Effector memory CD4-positive, alpha-beta T cell (primary cell): ENCODE measurements around the gene APOBEC3H.
"Not testable (repeated sequence)": the region's sequence is repeated elsewhere in the genome, so short reads cannot be mapped to it uniquely, and the experiment has no call there.

ENCODE experiments used
- DNase-seq, 3 donors: peaks; one replicate each; pipeline ENCODE4 v3.0.0-alpha.2; 2020
- H3K27ac ChIP-seq: 2 replicates; pipeline ENCODE4 v1.7.0; 2013; ENCODE audit warnings: mild to moderate bottlenecking, low read length, moderate library complexity; ENCODE audit not compliant: insufficient read depth, poor library complexity, severe bottlenecking
- H3K27me3 ChIP-seq: replicated peaks from 2 replicates; pipeline ENCODE4 v1.7.0; 2013; ENCODE audit warnings: mild to moderate bottlenecking, low read length; ENCODE audit not compliant: insufficient read depth, control insufficient read depth, poor library complexity, severe bottlenecking
- H3K36me3 ChIP-seq: 2 replicates; pipeline ENCODE4 v1.7.0; 2013; ENCODE audit warnings: mild to moderate bottlenecking, low read length, moderate library complexity; ENCODE audit not compliant: control insufficient read depth, insufficient read depth
- H3K4me1 ChIP-seq: 2 replicates; pipeline ENCODE4 v1.7.0; 2013; ENCODE audit warnings: low read length, mild to moderate bottlenecking; ENCODE audit not compliant: control insufficient read depth, insufficient read depth, poor library complexity, severe bottlenecking
- H3K4me3 ChIP-seq: 2 replicates; pipeline ENCODE4 v1.7.0; 2013; ENCODE audit warnings: low read length, low read depth, mild to moderate bottlenecking; ENCODE audit not compliant: insufficient read depth, poor library complexity, severe bottlenecking
- H3K9me3 ChIP-seq: 2 replicates; pipeline ENCODE4 v1.7.0; 2013; ENCODE audit warnings: mild to moderate bottlenecking, low read length, moderate library complexity; ENCODE audit not compliant: control insufficient read depth
- total RNA-seq, 3 donors: gene quantifications; one replicate each; lab custom pipeline; 2026; lab: John Stamatoyannopoulos, UW

Gene APOBEC3H
- total RNA-seq, result 5.0 to 6.8 (median 6.1) reads per million in 3 donors

GRCh38 chr22:39097098-39098020 is at the start of gene APOBEC3H:
Gene APOBEC3H, plus strand, starts transcription at chr22:39097244. Its CDS starts 3,035 bp downstream, at chr22:39100279.
- no peak for DNase-seq

GRCh38 chr22:39049486-39049885 is 47.6 kb upstream of the APOBEC3H start:
- H3K4me3 ChIP-seq, H3K27me3 ChIP-seq, H3K9me3 ChIP-seq, DNase-seq, H3K36me3 ChIP-seq, H3K27ac ChIP-seq, H3K4me1 ChIP-seq: not testable (repeated sequence)

More at GRCh38 chr22:39097098-39098020, at the start of gene APOBEC3H:
- Histone ChIP-seq H3K27me3 (no peaks in the 10 kb centered on the region), H3K4me1 (peaks cover 58% of the 10 kb centered on the region), H3K4me3 (peak within 1 kb of the TSS; percentile 5), H3K36me3 (no peaks in the 10 kb centered on the region), H3K9me3 (no peaks in the 10 kb centered on the region), H3K27ac (peak within 1 kb of the TSS; percentile 85)

GRCh38 chr22:39051844-39052495 is 45.1 kb upstream of the APOBEC3H start:
- H3K27ac ChIP-seq, H3K36me3 ChIP-seq, DNase-seq, H3K4me3 ChIP-seq, H3K27me3 ChIP-seq, H3K9me3 ChIP-seq, H3K4me1 ChIP-seq: not testable (repeated sequence)

GRCh38 chr22:39055658-39056057 is 41.4 kb upstream of the APOBEC3H start:
- Histone ChIP-seq H3K27ac (no peak overlapping the region), H3K27me3 (no peaks in the 10 kb centered on the region), H3K36me3 (no peaks in the 10 kb centered on the region), H3K4me3 (no peak overlapping the region), H3K9me3 (no peaks in the 10 kb centered on the region), H3K4me1 (no peaks in the 10 kb centered on the region)
- DNase-seq, result no peak

- not testable (repeated sequence) for H3K27ac ChIP-seq, H3K9me3 ChIP-seq, H3K27me3 ChIP-seq, DNase-seq, H3K4me1 ChIP-seq, H3K36me3 ChIP-seq, H3K4me3 ChIP-seq
Measured at GRCh38 chr22:39061290-39061689, 35.8 kb upstream of the APOBEC3H start.

GRCh38 chr22:39061951-39062350 is 35.1 kb upstream of the APOBEC3H start:
- not testable (repeated sequence) for H3K36me3 ChIP-seq, H3K27me3 ChIP-seq, H3K9me3 ChIP-seq, H3K27ac ChIP-seq, H3K4me1 ChIP-seq, H3K4me3 ChIP-seq, DNase-seq

- not testable (repeated sequence) for H3K9me3 ChIP-seq, H3K27me3 ChIP-seq, H3K4me1 ChIP-seq, H3K27ac ChIP-seq, H3K36me3 ChIP-seq, DNase-seq, H3K4me3 ChIP-seq
Measured at GRCh38 chr22:39063904-39064303, 33.1 kb upstream of the APOBEC3H start.

- not testable (repeated sequence) for H3K9me3 ChIP-seq, DNase-seq, H3K4me1 ChIP-seq, H3K27ac ChIP-seq, H3K4me3 ChIP-seq, H3K36me3 ChIP-seq, H3K27me3 ChIP-seq
Measured at GRCh38 chr22:39066442-39067276, 30.4 kb upstream of the APOBEC3H start.

GRCh38 chr22:39068033-39068785 is 28.8 kb upstream of the APOBEC3H start:
- H3K27ac ChIP-seq, result no peak overlapping the region
- no peaks in the 10 kb centered on the region for H3K36me3 ChIP-seq
- no peak for DNase-seq
- no peaks in the 10 kb centered on the region for H3K4me1 ChIP-seq
- no peak overlapping the region for H3K4me3 ChIP-seq
- H3K27me3 ChIP-seq, result no peaks in the 10 kb centered on the region
- H3K9me3 ChIP-seq, result no peaks in the 10 kb centered on the region
